GM19468 (cell line): ENCODE data around the gene OSTM1.
"Not testable (repeated sequence)": the region's sequence is repeated elsewhere in the genome, so short reads cannot be mapped to it uniquely, and the experiment has no call there.

ENCODE experiments used
- ATAC-seq: cut with Tn5 transposase; IDR thresholded peaks from one replicate; pipeline ENCODE4 v1.9.1; 2021; ENCODE audit warnings: mild to moderate bottlenecking, moderate library complexity, moderate number of reproducible peaks; ENCODE audit not compliant: unreplicated experiment; ENCODE audit errors: extremely low read depth

The OSTM1 gene

DNA sequence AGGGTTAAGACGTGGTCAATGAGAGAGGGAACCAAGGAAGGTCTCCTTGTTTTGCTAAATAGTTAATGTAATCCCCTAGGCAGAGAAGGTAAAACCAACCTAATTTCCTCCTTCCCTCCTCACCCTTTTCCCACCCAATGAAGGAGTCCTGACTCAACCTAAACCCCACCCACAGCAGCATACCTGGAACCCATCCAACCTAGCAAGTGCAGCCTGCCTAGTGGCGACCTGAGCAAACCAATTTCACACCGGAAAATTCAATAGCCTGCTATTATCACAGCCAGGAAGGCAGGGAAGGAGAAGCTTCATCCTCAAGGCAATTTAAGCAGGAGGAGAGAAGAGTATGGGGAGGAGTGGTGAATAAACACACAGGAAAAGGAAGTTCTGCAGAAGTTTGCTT is 46.9 kb downstream of the OSTM1 start:
- no peak for ATAC-seq

DNA sequence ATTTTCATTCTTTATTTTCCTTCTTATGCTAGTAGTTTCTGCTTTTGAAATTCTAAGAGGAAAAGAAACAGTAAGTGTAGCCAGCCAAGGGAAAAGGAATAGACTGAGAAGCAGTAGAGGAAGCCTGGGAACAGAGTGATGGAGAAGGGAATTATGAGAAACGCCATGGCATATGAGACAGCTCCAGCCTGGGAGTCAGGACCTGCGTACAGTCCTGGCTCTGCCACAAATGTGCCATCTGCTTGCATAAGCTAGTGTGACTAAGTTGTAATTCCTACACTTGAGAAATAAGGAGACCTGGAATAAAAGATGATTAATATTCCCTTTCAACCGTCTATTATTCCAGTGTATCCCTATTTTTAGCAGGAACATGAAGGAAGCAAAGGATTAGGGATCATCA is 47.5 kb downstream of the OSTM1 start:
- ATAC-seq, result no peak

DNA sequence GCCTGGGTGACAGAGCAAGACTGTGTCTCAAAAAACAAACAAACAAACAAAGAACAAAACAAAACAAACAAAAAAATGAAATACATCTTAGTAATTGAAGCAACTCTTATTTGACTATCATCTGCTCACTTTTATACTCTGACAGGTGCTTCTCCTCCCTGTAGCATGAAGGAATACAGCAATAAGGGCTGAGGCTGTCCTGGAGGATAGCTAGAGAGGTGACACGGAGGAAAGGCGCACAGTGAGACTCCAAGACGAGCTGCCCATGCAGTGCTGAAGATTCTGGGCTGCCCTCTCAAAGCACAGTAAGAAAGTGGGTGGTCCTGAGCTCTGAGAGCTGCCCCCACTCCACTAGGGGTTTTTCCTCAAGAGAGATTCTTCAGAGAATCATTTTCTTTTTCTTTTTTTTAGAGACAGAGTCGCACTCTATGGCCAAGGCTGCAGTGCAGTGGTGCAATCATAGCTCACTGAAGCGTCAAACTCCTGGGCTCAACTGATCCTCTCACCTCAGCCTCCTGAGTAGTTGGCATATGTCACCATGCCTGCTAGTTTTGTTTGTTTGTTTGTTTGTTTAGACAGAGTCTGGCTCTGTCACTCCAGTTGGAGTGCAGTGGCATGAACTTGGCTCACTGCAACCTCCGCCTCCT is 50.0 kb downstream of the OSTM1 start:
- ATAC-seq, result no peak

DNA sequence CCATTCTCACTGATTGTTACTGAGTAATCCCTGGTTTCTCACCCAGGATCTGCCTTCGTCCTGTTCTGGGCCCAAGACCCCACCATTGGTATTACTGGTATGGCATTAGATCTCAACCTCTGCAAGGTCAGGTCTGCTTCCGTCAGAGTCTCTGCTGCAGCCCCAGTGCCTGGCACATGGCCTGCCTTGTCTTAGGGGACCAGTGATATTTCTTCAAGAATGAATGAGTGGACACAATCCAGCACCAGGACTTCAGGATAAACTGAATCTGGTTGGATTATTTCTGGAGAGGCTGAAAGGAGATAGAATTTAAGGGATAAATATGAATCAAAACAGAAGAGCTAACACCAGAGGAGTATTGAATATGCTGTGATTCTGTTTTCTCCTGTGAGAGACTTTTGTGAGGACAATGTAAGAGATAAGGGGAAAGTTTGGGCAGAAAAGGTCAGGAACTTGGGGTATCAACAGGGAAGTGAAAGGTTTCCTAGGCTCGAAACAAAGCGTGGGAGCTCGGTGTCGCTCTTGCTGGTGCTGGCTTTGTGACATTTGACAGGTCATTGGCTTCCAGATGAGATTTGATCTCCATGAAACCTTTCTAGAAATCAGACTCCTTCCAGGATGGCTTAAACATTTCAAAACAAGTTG is 53.9 kb downstream of the OSTM1 start:
- no peak for ATAC-seq

DNA sequence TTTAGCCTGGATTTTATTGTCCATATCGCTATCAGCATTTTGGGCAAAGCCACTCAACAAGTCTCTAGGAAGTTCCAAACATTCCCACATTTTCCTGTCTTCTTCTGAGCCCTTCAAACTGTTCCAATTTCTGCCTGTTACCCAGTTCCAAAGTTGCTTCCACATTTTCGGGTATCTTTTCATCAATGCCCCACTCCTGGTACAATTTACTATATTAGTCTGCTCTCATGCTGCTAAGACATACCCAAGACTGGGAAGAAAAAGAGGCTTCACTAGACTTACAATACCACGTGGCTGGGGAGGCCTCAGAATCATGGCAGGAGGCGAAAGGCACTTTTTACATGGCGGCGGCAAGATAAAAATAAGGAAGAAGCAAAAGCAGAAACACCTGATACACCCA is 58.3 kb downstream of the OSTM1 start:
- not testable (repeated sequence) for ATAC-seq

DNA sequence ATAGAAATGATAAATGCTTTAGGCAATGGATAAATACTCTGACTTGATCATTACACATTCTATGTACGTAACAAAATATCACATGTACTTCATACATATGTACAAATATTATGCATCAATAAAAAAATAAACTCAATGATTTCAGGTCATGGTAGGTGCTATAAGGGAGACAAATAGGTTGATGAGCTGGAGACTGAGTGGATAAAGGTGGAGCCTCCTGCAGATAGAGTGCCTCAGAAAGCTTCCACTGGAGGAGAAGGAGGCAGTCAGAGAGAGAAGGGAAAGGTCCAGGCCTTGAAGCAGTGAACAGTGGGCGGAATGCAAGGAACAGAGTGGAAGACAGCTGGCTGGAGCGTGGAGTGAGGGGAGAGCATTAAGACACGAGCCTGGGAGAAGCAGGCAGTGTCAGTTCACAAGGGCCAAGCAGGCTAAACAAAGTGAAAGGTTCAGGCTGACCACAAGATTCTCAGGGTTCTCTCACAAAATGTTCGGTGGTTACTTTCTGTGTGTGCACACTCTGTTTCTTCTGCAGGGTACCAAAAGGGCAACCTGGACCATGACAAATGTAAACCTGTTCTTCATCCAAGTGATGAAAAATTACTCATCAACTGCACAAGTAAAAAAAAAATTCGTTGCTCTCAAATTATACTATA is 60.6 kb downstream of the OSTM1 start:
- no peak for ATAC-seq

DNA sequence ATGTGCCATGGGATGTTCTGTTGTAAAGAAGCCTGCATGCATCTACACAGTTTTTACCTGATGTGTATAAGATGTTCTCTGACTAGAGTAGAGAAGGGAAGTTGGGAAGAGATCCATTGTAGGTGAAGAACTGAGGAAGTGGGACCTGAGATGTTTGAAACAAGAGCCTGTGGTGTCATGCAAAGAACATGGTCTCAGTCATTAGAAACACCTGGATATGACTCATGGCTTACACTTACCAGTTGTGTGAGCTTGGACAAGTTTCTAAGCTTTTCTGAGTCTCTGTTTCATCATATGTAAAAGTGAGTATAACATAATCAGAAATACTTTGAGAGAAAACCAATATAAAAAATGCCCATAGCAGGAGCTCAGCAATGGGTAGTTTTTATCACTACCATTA is 64.6 kb downstream of the OSTM1 start:
- ATAC-seq, result no peak

DNA sequence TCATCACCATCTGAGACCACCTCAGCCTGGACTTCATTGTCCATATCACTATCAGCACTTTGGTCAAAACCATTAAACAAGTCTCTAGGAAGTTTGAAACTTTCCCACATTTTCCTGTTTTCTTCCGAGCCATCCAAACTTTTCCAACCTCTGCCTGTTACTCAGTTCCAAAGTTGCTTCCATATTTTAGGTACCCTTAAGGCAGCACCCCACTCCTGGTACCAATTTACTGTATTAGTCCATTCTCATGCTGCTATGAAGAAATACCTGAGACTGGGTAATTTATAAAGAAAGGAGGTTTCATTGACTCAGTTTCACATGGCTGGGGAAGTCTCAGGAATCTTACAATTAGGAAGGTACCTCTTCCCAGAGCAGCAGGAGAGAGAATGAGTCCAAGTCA is 65.3 kb downstream of the OSTM1 start:
- not testable (repeated sequence) for ATAC-seq

DNA sequence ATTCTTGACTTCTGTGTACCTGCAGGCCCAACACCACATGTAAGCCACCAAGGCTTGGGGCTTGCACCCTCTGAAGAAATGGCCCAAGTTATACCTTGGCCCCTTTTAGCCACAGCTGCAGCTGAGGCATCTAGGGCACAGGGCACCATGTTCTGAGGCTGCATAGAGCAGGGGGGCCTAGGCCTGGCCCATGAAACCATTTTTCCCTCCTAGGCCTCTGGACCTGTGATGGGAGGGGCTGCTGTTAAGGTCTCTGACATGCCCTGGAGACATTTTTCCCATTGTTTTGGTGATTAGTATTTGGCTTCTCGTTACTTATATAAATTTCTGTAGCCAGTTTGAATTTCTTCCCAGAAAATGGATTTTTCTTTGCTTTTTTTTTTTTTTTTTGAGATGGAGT is 66.2 kb downstream of the OSTM1 start:
- no peak for ATAC-seq

DNA sequence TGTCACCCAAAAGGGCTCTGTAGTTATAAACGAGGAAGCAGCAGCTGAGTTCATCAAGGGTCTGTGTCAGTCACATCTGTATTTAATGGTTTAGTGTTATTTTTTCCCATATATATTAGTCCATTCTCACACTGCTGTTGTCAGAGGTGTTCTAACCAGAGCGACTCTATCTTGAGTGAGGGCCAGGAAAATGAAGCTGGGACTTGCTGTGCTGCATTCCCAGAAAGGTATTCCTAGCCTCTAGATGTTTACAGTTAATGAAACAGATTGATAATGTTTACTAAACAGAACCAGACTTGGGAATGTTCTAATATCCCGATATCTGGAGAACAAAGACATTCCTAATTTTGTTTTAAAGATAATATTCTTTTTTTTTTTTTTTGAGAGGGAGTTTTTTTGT is 68.6 kb downstream of the OSTM1 start:
- no peak for ATAC-seq

DNA sequence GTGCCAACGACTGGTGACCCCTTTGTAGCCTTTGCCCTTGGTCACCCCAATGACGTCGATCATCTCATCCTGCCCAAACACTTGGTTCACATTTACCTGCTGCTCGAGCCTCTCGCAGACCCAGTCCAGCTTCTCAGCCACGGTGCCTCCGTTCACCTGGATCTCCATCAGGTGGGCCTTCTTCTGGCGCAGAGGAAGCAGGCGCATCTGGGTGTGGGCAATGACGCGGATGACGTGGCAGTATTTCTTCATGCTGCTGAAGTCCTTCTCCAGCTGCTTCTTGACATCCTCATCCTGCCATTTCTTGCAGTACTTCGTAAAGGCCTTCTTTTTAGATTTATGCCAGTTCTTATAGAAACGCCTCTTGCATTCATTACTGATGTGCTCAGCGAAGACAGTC is 69.7 kb downstream of the OSTM1 start:
- ATAC-seq, result no peak

DNA sequence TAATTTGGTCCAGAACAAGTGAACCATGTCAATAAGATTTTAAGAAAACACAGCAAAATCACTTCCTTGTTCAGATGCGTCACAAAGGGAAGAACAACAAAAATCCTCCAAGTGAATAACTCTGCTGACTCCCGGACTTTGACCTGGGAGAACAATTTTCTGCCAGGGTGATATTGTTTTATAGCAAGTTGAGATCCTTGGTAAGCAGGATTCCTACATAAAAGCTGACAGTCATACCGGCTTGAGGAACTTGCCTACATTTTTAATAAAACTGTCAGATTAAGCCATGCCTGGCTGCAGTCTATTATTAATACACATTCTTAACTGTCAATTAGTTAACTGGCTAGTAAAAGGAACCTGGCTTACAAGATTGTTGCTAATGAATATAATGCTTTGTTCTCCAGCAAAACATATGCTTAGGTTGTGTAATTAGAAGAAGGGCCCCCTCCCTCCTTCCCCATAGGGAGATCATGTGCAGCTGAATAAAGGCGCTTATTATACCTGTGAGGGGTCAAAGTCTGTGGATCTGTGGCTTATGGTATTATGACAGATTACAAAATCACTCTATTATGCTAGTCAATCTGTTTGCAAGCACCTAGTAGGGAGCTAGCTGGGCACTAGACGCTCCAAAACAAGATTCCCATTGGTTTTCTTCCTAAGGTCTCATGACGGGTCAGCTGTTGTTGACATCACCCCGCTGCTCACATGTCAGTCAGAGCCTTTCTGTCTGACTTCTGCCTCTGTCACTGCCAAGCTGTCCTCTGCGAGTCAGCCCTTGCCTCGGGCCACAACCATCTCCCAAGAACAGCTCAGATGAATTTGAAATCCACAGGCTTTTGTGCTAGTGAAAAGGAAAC is 71.9 kb downstream of the OSTM1 start:
- ATAC-seq, result no peak

DNA sequence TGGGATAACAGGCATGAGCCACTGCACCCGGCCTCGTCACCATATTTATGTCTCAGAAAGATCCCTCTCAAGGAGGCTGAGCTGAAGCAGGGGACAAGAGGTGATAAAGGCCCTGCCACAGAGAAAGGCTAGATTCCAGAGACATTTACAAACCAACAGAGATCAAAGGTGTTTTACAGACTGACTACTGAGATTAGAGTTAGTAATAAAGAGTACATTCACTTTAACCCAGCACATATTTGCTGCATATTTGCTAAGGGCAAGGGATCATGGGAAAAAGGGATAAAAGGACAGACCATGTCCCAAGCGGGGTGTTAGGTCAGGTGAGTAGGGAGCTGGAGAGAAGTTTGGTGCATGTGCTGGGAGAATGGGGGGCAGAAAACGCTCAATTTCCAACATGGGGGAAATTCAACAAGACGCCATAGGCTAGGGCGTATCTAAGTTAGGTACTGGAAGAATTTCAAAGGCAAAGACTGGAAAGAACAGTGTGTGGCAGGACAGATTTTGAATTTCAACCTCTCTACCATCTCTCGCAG is 72.8 kb downstream of the OSTM1 start:
- no peak for ATAC-seq

DNA sequence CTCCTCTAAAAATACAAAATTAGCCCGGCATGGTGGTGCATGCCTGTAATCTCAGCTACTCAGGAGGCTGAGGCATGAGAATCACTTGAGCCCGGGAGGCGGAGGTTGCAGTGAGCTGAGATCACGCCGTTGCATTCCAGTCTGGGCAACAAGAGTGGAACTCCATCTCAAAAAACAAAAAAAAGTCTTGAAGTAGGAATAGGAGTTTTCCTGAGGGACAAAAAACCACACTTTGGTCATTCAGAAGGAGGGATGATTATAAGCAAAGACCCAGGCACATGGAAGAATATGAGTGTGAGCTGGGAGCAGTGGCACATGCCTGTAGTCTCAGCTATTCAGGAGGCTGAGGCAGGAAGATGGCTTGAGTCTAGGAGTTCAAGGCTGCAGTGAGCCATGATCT is 74.3 kb downstream of the OSTM1 start:
- not testable (repeated sequence) for ATAC-seq

DNA sequence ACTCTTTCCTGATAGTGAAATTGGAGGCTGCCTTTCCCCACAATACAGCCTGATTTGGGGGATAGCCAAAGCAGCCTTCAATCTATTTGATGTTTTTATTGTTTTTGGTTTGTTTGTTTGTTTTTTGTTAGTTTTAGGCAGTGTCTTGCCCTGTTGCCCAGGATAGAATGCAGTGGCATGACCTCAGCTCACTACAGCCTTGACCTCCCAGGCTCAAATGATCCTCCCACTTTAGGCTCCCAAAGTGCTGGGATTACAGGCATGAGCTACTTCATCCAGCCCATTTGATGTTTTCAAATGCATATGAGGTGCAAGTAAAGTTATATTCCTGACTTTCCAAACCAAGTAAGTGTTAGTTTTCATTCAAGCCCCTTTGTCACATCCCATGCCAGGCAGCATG is 75.2 kb downstream of the OSTM1 start:
- no peak for ATAC-seq

DNA sequence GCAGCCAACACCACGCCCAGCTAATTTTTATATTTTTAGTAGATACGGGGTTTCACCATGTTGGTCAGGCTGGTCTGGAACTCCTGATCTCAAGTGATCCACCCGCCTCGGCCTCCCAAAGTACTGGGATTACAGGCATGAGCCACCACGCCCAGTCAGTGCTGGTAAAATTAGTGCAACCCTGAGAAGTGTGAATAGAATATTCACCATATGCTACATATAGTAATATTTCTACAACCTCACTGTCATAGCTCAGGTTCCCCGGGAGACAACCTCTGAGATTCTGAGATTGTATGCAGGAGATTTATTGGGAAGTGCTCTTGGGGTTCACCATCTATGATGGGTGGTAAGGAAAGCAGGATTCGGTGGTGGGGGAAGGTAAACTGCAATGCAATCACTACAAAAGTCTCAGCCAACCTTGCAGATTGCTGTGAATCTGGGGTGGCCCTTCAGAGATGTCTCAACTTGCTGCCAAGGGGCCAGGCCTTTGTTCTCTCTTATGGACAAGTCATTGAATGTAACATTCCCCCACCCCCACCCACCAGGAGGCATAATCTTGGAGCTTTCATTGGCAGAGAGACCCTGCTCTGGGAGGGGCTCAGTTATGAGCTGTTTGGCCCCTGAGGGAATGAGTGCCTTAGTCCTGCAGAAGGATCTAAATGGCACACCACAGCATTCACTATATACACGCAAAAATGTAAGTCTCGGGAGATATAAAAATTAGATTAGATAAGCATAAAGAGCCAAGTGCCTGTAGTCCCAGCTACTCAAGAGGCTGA is 82.6 kb downstream of the OSTM1 start:
- no peak for ATAC-seq
